Measurements from ENCODE around the gene PCDHGA9.
A peak's percentile ranks its signal among the peaks of the same experiment; 100 is the strongest.
"Not testable (repeated sequence)": the region's sequence is repeated elsewhere in the genome, so short reads cannot be mapped to it uniquely, and the experiment has no call there.

The PCDHGA9 gene

GRCh38 chr5:141414548-141415274 is 12.1 kb downstream of the PCDHGA9 start:
- not testable (repeated sequence) for DNase-seq (ENCODE audit: low read depth)

GRCh38 chr5:141415275-141415618 is 12.7 kb downstream of the PCDHGA9 start:
- DNase-seq (ENCODE audit: low read depth), result not testable (repeated sequence)

- DNase-seq (ENCODE audit: low read depth), result not testable (repeated sequence)
Measured at GRCh38 chr5:141417494-141418172, 15.1 kb downstream of the PCDHGA9 start, which contains the start of gene PCDHGB7. Gene PCDHGB7, plus strand, starts transcription at chr5:141417677. Its CDS starts 183 bp downstream, at chr5:141417860.

GRCh38 chr5:141419074-141419880 is 16.7 kb downstream of the PCDHGA9 start:
- DNase-seq (ENCODE audit: low read depth), result no peak

- DNase-seq (ENCODE audit: low read depth), result no peak
Measured at GRCh38 chr5:141420855-141421488, 18.4 kb downstream of the PCDHGA9 start, which contains the start of gene PCDHGA11. Gene PCDHGA11, plus strand, starts transcription at chr5:141421051. Its CDS starts 177 bp downstream, at chr5:141421228.

- no peak for DNase-seq (ENCODE audit: low read depth)
Measured at GRCh38 chr5:141421489-141421855, 18.9 kb downstream of the PCDHGA9 start.

- DNase-seq (ENCODE audit: low read depth), result no peak
Measured at GRCh38 chr5:141422742-141423291, 20.2 kb downstream of the PCDHGA9 start.

GRCh38 chr5:141427783-141428426 is 25.3 kb downstream of the PCDHGA9 start:
- no peak for DNase-seq (ENCODE audit: low read depth)

- peak; percentile 84 for DNase-seq (ENCODE audit: low read depth)
Measured at GRCh38 chr5:141430332-141431113, 27.9 kb downstream of the PCDHGA9 start, which contains the start of gene PCDHGA12. Gene PCDHGA12, plus strand, starts transcription at chr5:141430507. Its CDS starts 253 bp downstream, at chr5:141430760.

GRCh38 chr5:141431286-141431685 is 28.7 kb downstream of the PCDHGA9 start:
- DNase-seq (ENCODE audit: low read depth), result no peak

GRCh38 chr5:141432308-141432707 is 29.7 kb downstream of the PCDHGA9 start:
- DNase-seq (ENCODE audit: low read depth), result not testable (repeated sequence)

GRCh38 chr5:141432726-141433125 is 30.1 kb downstream of the PCDHGA9 start:
- DNase-seq (ENCODE audit: low read depth), result not testable (repeated sequence)

- no peak for DNase-seq (ENCODE audit: low read depth)
Measured at GRCh38 chr5:141434006-141434405, 31.4 kb downstream of the PCDHGA9 start.

- no peak for DNase-seq (ENCODE audit: low read depth)
Measured at GRCh38 chr5:141437221-141437620, 34.6 kb downstream of the PCDHGA9 start.

- DNase-seq (ENCODE audit: low read depth), result peak; percentile 12
Measured at GRCh38 chr5:141439411-141440141, 37.0 kb downstream of the PCDHGA9 start.

GRCh38 chr5:141440341-141440740 is 37.8 kb downstream of the PCDHGA9 start:
- DNase-seq (ENCODE audit: low read depth), result no peak

GRCh38 chr5:141441571-141442170 is 39.1 kb downstream of the PCDHGA9 start:
- no peak for DNase-seq (ENCODE audit: low read depth)
